Adrenal gland (tissue), 5 donors: ENCODE data around the gene NBAS.

Experiments used
- POLR2A ChIP-seq, 2 donors: fragments of 450-650 bp; IDR thresholded peaks; one replicate each; pipeline ENCODE4 v1.6.1; 2017; ENCODE audit warnings: antibody characterized with exemption in 2 of 2, mild to moderate bottlenecking in 2 of 2, moderate library complexity in 1 of 2
- TF ChIP-seq, protein P1 (sequence below), 6 experiments: fragments of 450-650 bp in 4 of 6; fragments of 200-600 bp in 2 of 6; sonication (generic) in 1 of 6; IDR thresholded peaks; 1 replicate in 5 of 6; 2 replicates in 1 of 6; pipeline versions ENCODE4 v1.5.1 to v1.8.0; 2016 to 2021; ENCODE audit warnings: antibody characterized with exemption in 6 of 6, mild to moderate bottlenecking in 2 of 6, moderate library complexity in 1 of 6
- donor health status: DM: no; HTN: no; CAD: no.

DNA sequence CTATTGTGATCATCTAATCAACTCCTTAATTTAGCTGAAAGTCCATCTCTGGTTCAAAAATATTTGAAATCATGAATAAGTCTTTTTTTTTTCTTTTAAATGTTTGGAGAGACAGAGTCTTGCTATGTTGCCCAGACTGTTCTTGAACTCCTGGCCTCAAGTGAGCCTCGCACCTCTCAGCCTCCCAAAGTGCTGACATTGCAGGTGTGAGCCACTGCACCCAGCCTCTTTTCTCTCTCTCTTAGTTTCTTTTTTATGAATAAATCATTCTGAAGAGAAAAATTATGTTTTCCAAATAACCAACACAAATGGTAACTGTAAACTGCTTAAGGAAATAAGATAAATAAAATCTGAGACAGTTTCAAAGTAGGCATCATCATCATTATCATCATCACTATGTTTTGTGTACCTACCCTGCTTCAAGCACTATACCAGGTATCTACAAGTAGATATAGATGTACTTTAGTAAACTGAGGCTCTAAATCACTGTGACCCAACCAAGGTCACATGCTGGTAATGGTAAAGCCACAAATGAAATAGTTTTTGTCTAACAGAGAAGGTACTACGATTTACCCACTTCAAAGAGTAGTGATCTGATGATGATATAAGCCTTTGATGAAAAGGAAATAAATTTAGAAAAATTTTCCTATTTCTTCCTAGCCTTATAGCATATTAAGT, 5.0 kb upstream of the NBAS start:
- TF ChIP-seq, protein P1, sequence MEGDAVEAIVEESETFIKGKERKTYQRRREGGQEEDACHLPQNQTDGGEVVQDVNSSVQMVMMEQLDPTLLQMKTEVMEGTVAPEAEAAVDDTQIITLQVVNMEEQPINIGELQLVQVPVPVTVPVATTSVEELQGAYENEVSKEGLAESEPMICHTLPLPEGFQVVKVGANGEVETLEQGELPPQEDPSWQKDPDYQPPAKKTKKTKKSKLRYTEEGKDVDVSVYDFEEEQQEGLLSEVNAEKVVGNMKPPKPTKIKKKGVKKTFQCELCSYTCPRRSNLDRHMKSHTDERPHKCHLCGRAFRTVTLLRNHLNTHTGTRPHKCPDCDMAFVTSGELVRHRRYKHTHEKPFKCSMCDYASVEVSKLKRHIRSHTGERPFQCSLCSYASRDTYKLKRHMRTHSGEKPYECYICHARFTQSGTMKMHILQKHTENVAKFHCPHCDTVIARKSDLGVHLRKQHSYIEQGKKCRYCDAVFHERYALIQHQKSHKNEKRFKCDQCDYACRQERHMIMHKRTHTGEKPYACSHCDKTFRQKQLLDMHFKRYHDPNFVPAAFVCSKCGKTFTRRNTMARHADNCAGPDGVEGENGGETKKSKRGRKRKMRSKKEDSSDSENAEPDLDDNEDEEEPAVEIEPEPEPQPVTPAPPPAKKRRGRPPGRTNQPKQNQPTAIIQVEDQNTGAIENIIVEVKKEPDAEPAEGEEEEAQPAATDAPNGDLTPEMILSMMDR (IDR thresholded peaks at IDR 0.05): no peak
- TF ChIP-seq POLR2A (IDR thresholded peaks at IDR 0.05): no peak
